GM10248 (cell line): Measurements from ENCODE around the gene CHAF1A.
A peak's percentile ranks its signal among the peaks of the same experiment; 100 is the strongest.

Source experiments
- CTCF ChIA-PET: fragments of 300-600 bp; sonication (Branson Sonifier 250); formaldehyde crosslinking; extraction: SDS; loops from one replicate; lab custom pipeline; 2021; ENCODE audit warnings: antibody characterized with exemption; lab: Yijun Ruan, JAX
- POLR2A ChIA-PET: fragments of 350-650 bp; sonication (Branson Sonifier 250); formaldehyde crosslinking; extraction: SDS; loops from one replicate; lab custom pipeline; 2020; ENCODE audit warnings: antibody characterized with exemption; lab: Yijun Ruan, JAX
- DNase-seq: peaks from one replicate; pipeline ENCODE4 v3.0.0; 2012; ENCODE audit errors: extremely low spot score
- CTCF ChIP-seq: IDR thresholded peaks from 2 replicates; pipeline ENCODE4 v1.5.1; 2012; ENCODE audit warnings: mild to moderate bottlenecking, low read depth; ENCODE audit errors: extremely low read depth, missing control alignments, control extremely low read depth

The CHAF1A gene

DNA sequence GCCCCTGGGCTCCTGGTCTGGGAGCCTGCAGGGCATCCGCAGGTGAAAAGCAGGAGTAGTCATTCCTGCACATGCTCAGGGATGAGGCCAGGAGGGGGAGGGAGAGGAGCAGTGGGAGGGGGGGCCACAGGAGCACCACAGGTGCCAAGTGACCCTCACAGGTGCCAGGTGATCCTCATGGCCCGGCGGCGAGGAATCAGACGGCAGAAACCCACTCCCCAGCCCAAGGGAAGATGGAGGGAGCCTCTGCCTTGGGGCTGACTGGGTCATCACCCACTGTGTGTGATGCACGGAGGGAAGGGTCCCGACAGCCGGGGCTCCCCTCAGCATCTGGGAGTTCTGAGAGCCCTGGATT is 29.4 kb upstream of the CHAF1A start:
- ChIA-PET CTCF (no interaction called here), POLR2A (no interaction called here)
- no peak for TF ChIP-seq CTCF
- DNase-seq, result no peak

GRCh38 chr19:4373601-4374497 is 28.6 kb upstream of the CHAF1A start:
- CTCF ChIA-PET, result interaction anchor here (0.6 to 3.1 kb wide), 4 partner anchors 21 to 284 kb away, joined by 3 to 23 read pairs (median 3); partner anchors contain the start of gene SH3GL1
- no peak for DNase-seq
- TF ChIP-seq CTCF, result no peak
- POLR2A ChIA-PET, result no interaction called here

DNA sequence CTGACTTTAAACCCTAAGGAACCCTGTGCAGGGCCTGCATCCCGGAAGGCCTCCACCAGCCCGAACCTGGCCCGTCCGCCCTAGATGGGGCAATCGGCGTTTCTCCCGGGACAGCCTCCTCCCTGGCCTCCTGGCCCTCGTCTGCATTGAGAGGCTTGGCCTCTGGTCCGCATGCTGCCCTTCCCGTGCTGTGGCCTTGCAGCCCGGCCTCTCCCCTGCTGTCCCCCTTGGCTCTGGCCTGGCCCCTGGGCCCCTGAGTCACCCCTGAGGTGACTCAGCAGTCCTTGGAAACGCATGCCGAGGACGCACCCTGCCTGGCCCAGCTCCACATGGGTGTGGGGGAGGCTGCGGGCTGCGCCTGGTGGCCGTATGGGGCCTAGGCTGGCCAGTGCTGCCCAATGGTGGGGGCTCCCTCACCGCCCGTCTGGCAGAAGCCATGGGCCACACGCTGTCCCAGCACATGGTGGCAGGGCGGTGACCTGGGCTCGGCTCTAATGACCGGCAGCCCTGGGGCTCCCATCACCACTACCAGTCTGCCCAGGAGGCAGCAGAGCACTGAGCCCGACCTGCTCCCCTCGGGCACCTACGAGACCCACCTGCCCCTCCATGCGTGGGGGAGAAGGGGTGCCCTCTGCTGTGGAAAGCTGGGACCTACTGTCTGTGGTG is 27.8 kb upstream of the CHAF1A start:
- ChIA-PET CTCF (interaction anchor here (0.6 to 3.1 kb wide), 13 partner anchors 14 to 285 kb away, joined by 3 to 34 read pairs (median 3); partner anchors contain the start of genes CHAF1A, MPND and SH3GL1), POLR2A (no interaction called here)
- no peak for DNase-seq
- no peak for TF ChIP-seq CTCF

GRCh38 chr19:4375164-4376027 is 27.0 kb upstream of the CHAF1A start:
- ChIA-PET POLR2A (interaction anchor here (0.5 to 2.2 kb wide), 3 partner anchors 12 to 32 kb away, joined by 3 to 9 read pairs (median 3); partner anchors contain the start of gene MPND), CTCF (interaction anchor here (0.9 to 3.1 kb wide), 13 partner anchors 8 to 108 kb away, joined by 3 to 34 read pairs (median 3); partner anchors contain the start of genes CHAF1A, MPND, SH3GL1 and STAP2)
- peak; percentile 35 for TF ChIP-seq CTCF
- peak; percentile 59 for DNase-seq

GRCh38 chr19:4376028-4376670 is 26.3 kb upstream of the CHAF1A start:
- ChIA-PET CTCF (interaction anchor here (0.9 to 3.1 kb wide), 15 partner anchors 7 to 143 kb away, joined by 3 to 34 read pairs (median 4); partner anchors contain the start of genes CHAF1A, MPND, SH3GL1 and STAP2), POLR2A (interaction anchor here (0.6 to 2.2 kb wide), 3 partner anchors 13 to 1228 kb away, joined by 3 to 9 read pairs (median 4); partner anchors contain the start of gene MPND)
- DNase-seq, result no peak
- TF ChIP-seq CTCF, result no peak
